ENCODE measurements around the gene LCN15.

DNA sequence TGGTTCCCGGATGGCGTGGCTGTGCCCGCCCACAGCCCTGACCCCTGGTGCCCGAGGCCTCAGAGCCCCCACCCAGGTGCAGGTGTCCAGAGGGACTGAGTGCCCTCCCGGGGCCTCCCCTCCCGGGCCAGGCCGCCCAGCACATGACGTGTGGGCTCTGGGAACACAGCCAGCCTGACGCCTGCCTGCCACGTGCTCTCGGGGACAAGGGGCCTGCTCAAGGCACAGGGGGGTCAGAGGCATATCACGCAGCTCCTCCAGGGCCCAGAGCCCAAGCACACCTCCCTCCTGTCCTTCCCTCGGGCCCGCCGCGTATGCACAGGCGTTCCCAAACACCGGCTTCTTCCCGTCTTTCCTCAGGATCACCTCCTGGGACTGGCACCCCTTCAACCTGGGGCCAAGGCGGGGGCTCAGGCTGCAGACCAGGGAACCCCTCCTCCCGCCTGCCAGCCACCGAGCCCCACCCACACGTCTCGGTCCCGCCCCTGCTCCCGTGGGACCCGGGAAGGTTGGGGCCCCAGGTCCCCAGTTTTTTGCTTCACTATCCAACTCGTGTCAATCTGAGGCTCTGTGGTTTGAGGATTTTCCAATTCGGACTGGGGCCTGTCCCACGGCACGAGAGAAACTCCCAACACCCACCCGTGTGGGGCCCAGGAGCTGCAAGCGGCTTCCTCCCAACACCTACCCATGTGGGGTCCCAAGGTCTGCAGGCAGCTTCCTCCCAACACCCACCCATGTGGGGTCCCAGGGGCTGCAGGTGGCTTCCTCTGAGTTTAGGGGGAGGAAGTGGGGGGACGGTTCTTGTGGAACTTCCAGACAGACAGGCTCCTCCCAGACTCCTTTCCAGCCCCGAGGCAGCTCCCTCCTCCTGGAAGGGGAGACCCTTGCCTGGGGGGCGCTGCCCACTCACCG lies 23.1 kb downstream of the LCN15 start:
- TF ChIP-seq, protein P1, sequence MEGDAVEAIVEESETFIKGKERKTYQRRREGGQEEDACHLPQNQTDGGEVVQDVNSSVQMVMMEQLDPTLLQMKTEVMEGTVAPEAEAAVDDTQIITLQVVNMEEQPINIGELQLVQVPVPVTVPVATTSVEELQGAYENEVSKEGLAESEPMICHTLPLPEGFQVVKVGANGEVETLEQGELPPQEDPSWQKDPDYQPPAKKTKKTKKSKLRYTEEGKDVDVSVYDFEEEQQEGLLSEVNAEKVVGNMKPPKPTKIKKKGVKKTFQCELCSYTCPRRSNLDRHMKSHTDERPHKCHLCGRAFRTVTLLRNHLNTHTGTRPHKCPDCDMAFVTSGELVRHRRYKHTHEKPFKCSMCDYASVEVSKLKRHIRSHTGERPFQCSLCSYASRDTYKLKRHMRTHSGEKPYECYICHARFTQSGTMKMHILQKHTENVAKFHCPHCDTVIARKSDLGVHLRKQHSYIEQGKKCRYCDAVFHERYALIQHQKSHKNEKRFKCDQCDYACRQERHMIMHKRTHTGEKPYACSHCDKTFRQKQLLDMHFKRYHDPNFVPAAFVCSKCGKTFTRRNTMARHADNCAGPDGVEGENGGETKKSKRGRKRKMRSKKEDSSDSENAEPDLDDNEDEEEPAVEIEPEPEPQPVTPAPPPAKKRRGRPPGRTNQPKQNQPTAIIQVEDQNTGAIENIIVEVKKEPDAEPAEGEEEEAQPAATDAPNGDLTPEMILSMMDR (conservative IDR thresholded peaks at IDR 0.05): no peak
- no peak for TF ChIP-seq EZH2 (IDR thresholded peaks at IDR 0.05; ENCODE audit: low read depth)
